ENCODE data around the gene TMEM50B.

TMEM50B gene

GRCh38 chr21:33496345-33496744 lies 16.6 kb upstream of the TMEM50B start:
- TF ChIP-seq NFIC (IDR thresholded peaks at IDR 0.05) (no peak), MAX (IDR thresholded peaks at IDR 0.05) (no peak)

DNA sequence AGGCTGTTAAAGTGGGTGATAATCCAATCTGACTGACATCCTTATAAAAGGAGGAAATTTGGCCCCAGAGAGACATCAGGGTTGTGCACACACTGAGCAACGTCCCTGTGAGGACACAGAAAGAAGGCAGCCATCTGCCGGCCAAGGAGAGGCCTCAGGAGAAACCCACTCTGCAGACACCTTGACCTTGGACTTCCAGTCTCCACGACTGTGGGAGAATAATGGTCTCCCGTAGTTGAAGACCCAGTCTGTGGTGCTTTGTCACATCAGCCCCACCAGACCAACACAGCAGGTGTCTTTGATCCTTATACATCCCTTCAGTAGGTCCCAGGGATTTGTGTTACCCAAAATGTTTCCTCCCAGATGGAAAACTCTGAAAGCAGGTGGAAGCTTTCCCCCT lies 16.0 kb upstream of the TMEM50B start:
- TF ChIP-seq, protein P1, sequence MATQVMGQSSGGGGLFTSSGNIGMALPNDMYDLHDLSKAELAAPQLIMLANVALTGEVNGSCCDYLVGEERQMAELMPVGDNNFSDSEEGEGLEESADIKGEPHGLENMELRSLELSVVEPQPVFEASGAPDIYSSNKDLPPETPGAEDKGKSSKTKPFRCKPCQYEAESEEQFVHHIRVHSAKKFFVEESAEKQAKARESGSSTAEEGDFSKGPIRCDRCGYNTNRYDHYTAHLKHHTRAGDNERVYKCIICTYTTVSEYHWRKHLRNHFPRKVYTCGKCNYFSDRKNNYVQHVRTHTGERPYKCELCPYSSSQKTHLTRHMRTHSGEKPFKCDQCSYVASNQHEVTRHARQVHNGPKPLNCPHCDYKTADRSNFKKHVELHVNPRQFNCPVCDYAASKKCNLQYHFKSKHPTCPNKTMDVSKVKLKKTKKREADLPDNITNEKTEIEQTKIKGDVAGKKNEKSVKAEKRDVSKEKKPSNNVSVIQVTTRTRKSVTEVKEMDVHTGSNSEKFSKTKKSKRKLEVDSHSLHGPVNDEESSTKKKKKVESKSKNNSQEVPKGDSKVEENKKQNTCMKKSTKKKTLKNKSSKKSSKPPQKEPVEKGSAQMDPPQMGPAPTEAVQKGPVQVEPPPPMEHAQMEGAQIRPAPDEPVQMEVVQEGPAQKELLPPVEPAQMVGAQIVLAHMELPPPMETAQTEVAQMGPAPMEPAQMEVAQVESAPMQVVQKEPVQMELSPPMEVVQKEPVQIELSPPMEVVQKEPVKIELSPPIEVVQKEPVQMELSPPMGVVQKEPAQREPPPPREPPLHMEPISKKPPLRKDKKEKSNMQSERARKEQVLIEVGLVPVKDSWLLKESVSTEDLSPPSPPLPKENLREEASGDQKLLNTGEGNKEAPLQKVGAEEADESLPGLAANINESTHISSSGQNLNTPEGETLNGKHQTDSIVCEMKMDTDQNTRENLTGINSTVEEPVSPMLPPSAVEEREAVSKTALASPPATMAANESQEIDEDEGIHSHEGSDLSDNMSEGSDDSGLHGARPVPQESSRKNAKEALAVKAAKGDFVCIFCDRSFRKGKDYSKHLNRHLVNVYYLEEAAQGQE (IDR thresholded peaks at IDR 0.05; ENCODE audit: low read depth), result no peak
- TF ChIP-seq ZBTB7A (IDR thresholded peaks at IDR 0.05; ENCODE audit: low read depth) (no peak), CREB1 (IDR thresholded peaks at IDR 0.05; ENCODE audit: low read depth) (no peak), TAF1 (IDR thresholded peaks at IDR 0.05; ENCODE audit: low read depth) (no peak), TEAD4 (IDR thresholded peaks at IDR 0.05) (no peak), TCF12 (IDR thresholded peaks at IDR 0.05; ENCODE audit: low read depth) (no peak), CEBPB (IDR thresholded peaks at IDR 0.05) (no peak), EGR1 (IDR thresholded peaks at IDR 0.05) (no peak), FOXM1 (IDR thresholded peaks at IDR 0.05; ENCODE audit: borderline replicate concordance, low read depth) (no peak), MAX (IDR thresholded peaks at IDR 0.05) (no peak), EP300 (IDR thresholded peaks at IDR 0.05; ENCODE audit: borderline replicate concordance) (no peak)

DNA sequence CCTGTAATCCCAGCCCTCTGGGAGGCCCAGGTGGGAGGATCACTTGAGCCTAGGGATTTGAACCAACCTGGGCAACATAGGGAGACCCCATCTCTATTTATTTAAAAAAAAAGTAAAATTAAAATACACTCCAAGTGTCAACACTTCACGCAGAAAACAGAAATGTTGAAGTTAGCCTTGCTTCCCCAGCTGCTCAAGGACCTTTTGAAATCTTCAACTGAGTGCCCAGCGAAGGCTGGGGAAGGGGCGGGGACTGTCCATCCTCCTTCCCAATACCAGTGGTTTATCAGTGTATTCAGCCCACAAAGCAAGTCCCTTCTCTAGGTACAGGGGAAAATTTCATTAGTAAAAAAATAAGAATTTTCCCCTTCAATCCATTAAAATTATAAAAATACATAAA lies 14.0 kb upstream of the TMEM50B start:
- TF ChIP-seq, protein P2, sequence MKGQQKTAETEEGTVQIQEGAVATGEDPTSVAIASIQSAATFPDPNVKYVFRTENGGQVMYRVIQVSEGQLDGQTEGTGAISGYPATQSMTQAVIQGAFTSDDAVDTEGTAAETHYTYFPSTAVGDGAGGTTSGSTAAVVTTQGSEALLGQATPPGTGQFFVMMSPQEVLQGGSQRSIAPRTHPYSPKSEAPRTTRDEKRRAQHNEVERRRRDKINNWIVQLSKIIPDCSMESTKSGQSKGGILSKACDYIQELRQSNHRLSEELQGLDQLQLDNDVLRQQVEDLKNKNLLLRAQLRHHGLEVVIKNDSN (IDR thresholded peaks at IDR 0.05), result no peak
- TF ChIP-seq NFIC (IDR thresholded peaks at IDR 0.05), result no peak
- TF ChIP-seq, protein P1 (IDR thresholded peaks at IDR 0.05; ENCODE audit: low read depth), result no peak
- TF ChIP-seq EGR1 (IDR thresholded peaks at IDR 0.05), result no peak
- no peak for TF ChIP-seq CEBPB (IDR thresholded peaks at IDR 0.05)
- no peak for TF ChIP-seq YY1 (IDR thresholded peaks at IDR 0.05; ENCODE audit: low read depth)
- TF ChIP-seq TCF12 (IDR thresholded peaks at IDR 0.05; ENCODE audit: low read depth), result no peak
- TF ChIP-seq MAX (IDR thresholded peaks at IDR 0.05), result no peak
- no peak for TF ChIP-seq FOXM1 (IDR thresholded peaks at IDR 0.05; ENCODE audit: borderline replicate concordance, low read depth)
- TF ChIP-seq ZBTB7A (IDR thresholded peaks at IDR 0.05; ENCODE audit: low read depth), result no peak
- no peak for TF ChIP-seq TEAD4 (IDR thresholded peaks at IDR 0.05)

DNA sequence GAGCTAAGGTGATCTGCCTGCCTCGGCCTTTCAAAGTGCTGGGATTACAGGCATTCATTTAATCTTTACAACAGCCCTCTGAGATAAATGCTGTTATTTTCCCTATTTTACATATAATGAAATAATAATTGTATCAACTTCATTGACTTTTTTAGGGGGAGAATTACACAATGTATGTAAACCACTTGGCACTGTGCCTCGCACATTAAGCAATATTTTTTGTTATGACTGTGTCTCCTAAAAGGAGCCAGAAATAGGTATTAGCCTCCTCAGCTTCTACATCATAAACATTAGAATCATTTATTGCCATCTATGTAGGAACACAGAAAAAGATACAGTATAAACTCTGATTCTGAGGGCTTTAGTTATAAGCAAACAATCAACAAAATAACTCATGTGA lies 12.8 kb upstream of the TMEM50B start:
- TF ChIP-seq, protein P1 (IDR thresholded peaks at IDR 0.05; ENCODE audit: low read depth), result no peak
- TF ChIP-seq CEBPB (IDR thresholded peaks at IDR 0.05), result 0 out of 2 replicates have a peak, but pooled peaks have one; percentile 37

DNA sequence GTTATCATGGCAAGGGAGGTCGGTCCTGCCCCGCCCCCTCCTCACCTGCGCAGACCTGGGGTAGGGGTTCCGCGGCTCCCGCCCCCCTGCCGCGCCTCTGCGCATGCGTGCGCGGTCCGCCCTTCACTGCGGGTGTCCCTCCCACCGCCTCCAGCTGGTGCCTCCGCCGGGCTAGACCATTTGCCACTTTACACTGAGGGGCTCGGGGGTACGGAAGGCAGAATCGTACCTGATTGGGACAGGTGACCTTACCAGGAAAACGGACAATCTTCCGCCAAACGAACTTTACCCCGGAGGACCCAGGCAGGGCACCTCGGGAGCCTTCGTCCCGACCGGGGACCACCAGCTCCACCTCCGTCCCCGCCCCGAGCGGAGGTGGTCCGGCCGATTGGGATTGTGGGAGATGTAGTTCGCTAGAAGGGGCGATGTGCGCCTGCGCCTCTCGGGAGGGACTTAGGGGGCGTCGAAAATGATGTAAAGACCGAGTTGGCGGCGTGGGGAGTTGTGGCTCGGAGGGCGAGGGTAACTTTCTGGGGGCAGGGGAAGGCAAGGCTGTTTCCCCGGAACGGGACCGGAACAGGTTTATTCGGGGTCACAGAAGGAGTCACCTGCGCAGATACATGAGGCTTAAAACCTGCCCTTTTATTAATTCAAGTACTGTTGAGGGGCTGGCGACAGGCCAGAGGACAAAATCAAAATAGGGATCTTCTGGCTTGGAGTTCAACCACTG lies 11.8 kb upstream of the TMEM50B start, which contains the start of gene DNAJC28:
TSS of gene DNAJC28 (minus strand) at position 344 of the 730 bp plus-strand sequence. CDS start 2,323 bp downstream, outside the sequence.
- TF ChIP-seq YY1 (IDR thresholded peaks at IDR 0.05; ENCODE audit: low read depth) (0 out of 2 replicates have a peak, but pooled peaks have one; percentile 16), EP300 (IDR thresholded peaks at IDR 0.05; ENCODE audit: borderline replicate concordance) (peak; percentile 34; the same call in 1 of the 2 replicates), CEBPB (IDR thresholded peaks at IDR 0.05) (no peak), NFIC (IDR thresholded peaks at IDR 0.05) (peak; percentile 61), TAF1 (IDR thresholded peaks at IDR 0.05; ENCODE audit: low read depth) (no peak; the same call in 1 of the 2 replicates), MAX (IDR thresholded peaks at IDR 0.05) (peak; percentile 78), EGR1 (IDR thresholded peaks at IDR 0.05) (peak; percentile 45), ZBTB7A (IDR thresholded peaks at IDR 0.05; ENCODE audit: low read depth) (peak; percentile 97), CREB1 (IDR thresholded peaks at IDR 0.05; ENCODE audit: low read depth) (no peak)
- TF ChIP-seq, protein P2 (IDR thresholded peaks at IDR 0.05), result 0 out of 2 replicates have a peak, but pooled peaks have one; percentile 3

Measured in Ishikawa (cell line).